Trophoblast cell (in vitro differentiated cells and primary cell): Measurements from ENCODE around the gene KIF26B.

Experiments used
- DNase-seq, 2 donors: peaks; one replicate each; pipeline ENCODE4 v3.0.0-alpha.2; 2016
- H2AFZ ChIP-seq: 2 replicates; pipeline ENCODE4 v1.6.1; 2013; ENCODE audit warnings: low read length, moderate library complexity, mild to moderate bottlenecking; ENCODE audit not compliant: insufficient read depth, poor library complexity
- H2AK5ac ChIP-seq: 2 replicates; pipeline ENCODE4 v1.6.1; 2013; ENCODE audit warnings: mild to moderate bottlenecking, low read length
- H2BK120ac ChIP-seq: 2 replicates; pipeline ENCODE4 v1.6.1; 2013; ENCODE audit warnings: low read length, mild to moderate bottlenecking, moderate library complexity; ENCODE audit not compliant: insufficient read depth, poor library complexity
- H2BK12ac ChIP-seq: 2 replicates; pipeline ENCODE4 v1.6.1; 2013; ENCODE audit warnings: mild to moderate bottlenecking, low read length, moderate library complexity
- H2BK5ac ChIP-seq: 2 replicates; pipeline ENCODE4 v1.6.1; 2013; ENCODE audit warnings: low read length, low read depth, moderate library complexity, mild to moderate bottlenecking; ENCODE audit not compliant: poor library complexity
- H3K14ac ChIP-seq: 2 replicates; pipeline ENCODE4 v1.6.1; 2013; ENCODE audit warnings: mild to moderate bottlenecking, low read length
- H3K18ac ChIP-seq: 2 replicates; pipeline ENCODE4 v1.6.1; 2013; ENCODE audit warnings: mild to moderate bottlenecking, low read length
- H3K23ac ChIP-seq: 2 replicates; pipeline ENCODE4 v1.6.1; 2013; ENCODE audit warnings: low read length
- H3K27ac ChIP-seq: 2 replicates; pipeline ENCODE4 v1.5.1; 2013; ENCODE audit warnings: low read depth, mild to moderate bottlenecking, inconsistent platforms, low read length, moderate library complexity
- H3K27me3 ChIP-seq: 2 replicates; pipeline ENCODE4 v1.6.1; 2013; ENCODE audit warnings: inconsistent platforms, mild to moderate bottlenecking, low read length, moderate library complexity; ENCODE audit not compliant: insufficient read depth
- H3K36me3 ChIP-seq, 2 experiments: 1 replicate in 1 of 2; 2 replicates in 1 of 2; pipeline ENCODE4 v1.6.1; 2013; ENCODE audit warnings: low read length in 2 of 2, mild to moderate bottlenecking in 2 of 2, moderate library complexity in 1 of 2; ENCODE audit not compliant: insufficient read depth in 2 of 2, control insufficient read depth in 1 of 2
- H3K4ac ChIP-seq: 2 replicates; pipeline ENCODE4 v1.6.1; 2013; ENCODE audit warnings: low read depth, mild to moderate bottlenecking, low read length, moderate library complexity
- H3K4me1 ChIP-seq, 2 experiments: 1 replicate in 1 of 2; 2 replicates in 1 of 2; pipeline ENCODE4 v1.6.1; 2013; ENCODE audit warnings: low read length in 2 of 2, mild to moderate bottlenecking in 2 of 2, moderate library complexity in 1 of 2; ENCODE audit not compliant: insufficient read depth in 2 of 2, control insufficient read depth in 1 of 2
- H3K4me2 ChIP-seq: 2 replicates; pipeline ENCODE4 v1.6.1; 2013; ENCODE audit warnings: inconsistent platforms, mild to moderate bottlenecking, low read length, moderate library complexity
- H3K4me3 ChIP-seq: 2 replicates; pipeline ENCODE4 v1.5.1; 2013; ENCODE audit warnings: mild to moderate bottlenecking, low read depth, low read length, inconsistent platforms
- H3K79me1 ChIP-seq: one replicate; pipeline ENCODE4 v1.6.1; 2013; ENCODE audit warnings: low read length
- H3K79me2 ChIP-seq: 2 replicates; pipeline ENCODE4 v1.6.1; 2013; ENCODE audit warnings: low read length, mild to moderate bottlenecking; ENCODE audit not compliant: control insufficient read depth, insufficient read depth, poor library complexity
- H3K9ac ChIP-seq: 2 replicates; pipeline ENCODE4 v1.6.1; 2013; ENCODE audit warnings: mild to moderate bottlenecking, low read length
- H3K9me3 ChIP-seq: 2 replicates; pipeline ENCODE4 v1.6.1; 2013; ENCODE audit warnings: low read depth, mild to moderate bottlenecking, control low read depth, inconsistent platforms, low read length; ENCODE audit not compliant: insufficient read depth
- H4K12ac ChIP-seq: 2 replicates; pipeline ENCODE4 v1.6.1; 2013; ENCODE audit warnings: low read depth, mild to moderate bottlenecking, low read length, moderate library complexity
- H4K8ac ChIP-seq: 2 replicates; pipeline ENCODE4 v1.6.1; 2013; ENCODE audit warnings: low read depth, mild to moderate bottlenecking, low read length, moderate library complexity
- H4K91ac ChIP-seq: one replicate; pipeline ENCODE4 v1.6.1; 2013; ENCODE audit warnings: low read depth, mild to moderate bottlenecking, low read length, moderate library complexity
- WGBS: extraction: QIAGEN DNeasy Blood & Tissue Kit; methylation state at CpG from one replicate; pipeline ENCODE4 v1.1.7; 2013; ENCODE audit warnings: missing lambda C conversion rate; ENCODE audit not compliant: insufficient read length, insufficient coverage; ENCODE audit errors: extremely low coverage; 5-methylcytosine and 5-hydroxymethylcytosine counted together

Gene KIF26B

DNA sequence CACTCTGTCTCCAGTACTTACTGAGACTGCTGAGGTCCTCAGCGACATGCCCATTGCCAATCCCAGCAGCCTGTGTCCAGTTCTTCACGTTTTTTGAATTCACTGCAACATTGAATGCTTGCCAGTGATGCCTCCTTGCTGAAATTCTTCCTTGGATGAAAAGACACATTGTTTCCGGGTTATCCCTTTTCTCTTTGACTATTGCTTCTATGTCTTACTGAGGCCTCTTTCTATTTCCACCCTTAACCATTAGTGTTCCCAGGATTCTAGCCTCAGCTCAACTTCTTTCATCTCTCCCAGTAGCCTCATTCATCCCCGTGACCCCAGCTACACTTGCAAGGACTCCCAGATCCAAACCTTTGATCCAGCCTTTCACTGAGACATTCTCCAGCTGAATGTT is 46.5 kb upstream of the KIF26B start:
- no CpG with 5 or more reads among the region's 4 CpGs for WGBS
- Histone ChIP-seq H3K4me1 (peaks cover 13 to 22% of the 10 kb centered on the region in 2 experiments), H3K27ac (peak overlapping the region; percentile 2), H3K4me2 (no peak overlapping the region), H3K23ac (no peak overlapping the region), H3K18ac (no peak overlapping the region), H4K8ac (peak overlapping the region; percentile 6), H3K4ac (no peak overlapping the region), H4K91ac (peak overlapping the region; percentile 59), H2AK5ac (no peak overlapping the region), H3K27me3 (no peaks in the 10 kb centered on the region), H3K79me2 (no peaks in the 10 kb centered on the region), H2BK120ac (no peak overlapping the region), H3K36me3 (no peaks in the 10 kb centered on the region), H2BK12ac (peak overlapping the region; percentile 7), H3K4me3 (no peak overlapping the region), H3K9ac (no peak overlapping the region), H4K12ac (no peak overlapping the region), H3K79me1 (peaks cover 7% of the 10 kb centered on the region), H3K14ac (peak overlapping the region; percentile 9), H3K9me3 (no peaks in the 10 kb centered on the region), H2BK5ac (no peak overlapping the region), H2AFZ (no peak overlapping the region)
- DNase-seq: peak in 1 of 2 donors; percentile 49

DNA sequence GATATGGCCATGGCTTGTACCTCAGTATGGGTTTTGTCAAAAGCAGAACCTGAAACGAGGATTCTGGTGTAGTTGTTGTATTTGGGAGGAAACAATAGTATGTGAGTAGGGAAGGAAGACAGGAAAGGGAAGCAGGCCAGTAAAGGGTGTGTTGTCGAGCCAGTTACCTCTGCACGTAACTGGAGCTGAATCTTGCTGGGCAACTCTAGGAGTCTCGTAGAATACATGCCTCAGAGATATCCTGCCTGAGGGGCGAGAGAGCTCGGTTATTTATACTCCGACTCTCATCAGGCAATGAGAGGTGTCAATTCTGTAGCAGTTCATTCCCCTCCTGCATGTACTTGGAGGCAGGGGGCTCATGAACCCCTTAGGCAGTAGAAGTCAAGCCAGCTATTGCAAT is 45.9 kb upstream of the KIF26B start:
- Histone ChIP-seq H3K79me1 (peaks cover 7% of the 10 kb centered on the region), H3K23ac (no peak overlapping the region), H3K9me3 (no peaks in the 10 kb centered on the region), H3K4ac (no peak overlapping the region), H3K27ac (peak overlapping the region; percentile 31), H3K36me3 (no peaks in the 10 kb centered on the region), H3K9ac (no peak overlapping the region), H2BK12ac (peak overlapping the region; percentile 13), H3K4me2 (no peak overlapping the region), H3K79me2 (no peaks in the 10 kb centered on the region), H3K4me1 (peaks cover 13 to 22% of the 10 kb centered on the region in 2 experiments), H3K18ac (peak overlapping the region; percentile 54), H2BK5ac (no peak overlapping the region), H4K91ac (no peak overlapping the region), H2AFZ (no peak overlapping the region), H4K8ac (no peak overlapping the region), H2AK5ac (no peak overlapping the region), H3K14ac (peak overlapping the region; percentile 13), H3K4me3 (no peak overlapping the region), H4K12ac (no peak overlapping the region), H2BK120ac (no peak overlapping the region), H3K27me3 (no peaks in the 10 kb centered on the region)
- DNase-seq: peak; percentile 69 to 84
- WGBS: no CpG with 5 or more reads among the region's 7 CpGs

DNA sequence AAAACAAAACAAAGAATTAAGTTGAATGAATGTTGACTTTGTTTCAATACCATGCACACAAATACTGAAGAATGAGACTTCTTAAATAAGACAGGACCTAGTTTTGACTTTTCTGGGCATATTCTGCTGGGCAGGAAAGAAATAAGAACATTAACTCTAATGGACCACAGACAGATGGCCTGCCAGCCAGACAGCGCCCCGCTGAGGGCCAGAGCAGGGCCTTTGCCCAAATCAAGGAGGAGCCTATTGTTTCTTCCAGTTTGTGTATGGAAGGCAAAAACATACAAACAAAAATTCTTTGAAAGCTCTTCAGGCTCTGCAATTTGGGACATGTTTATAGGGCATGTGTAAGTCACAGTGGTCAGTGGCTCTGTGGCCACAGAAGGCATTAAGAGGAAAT is 44.4 kb upstream of the KIF26B start:
- no peaks in the 10 kb centered on the region for H3K27me3 ChIP-seq
- no peak overlapping the region for H3K23ac ChIP-seq
- no peak overlapping the region for H4K12ac ChIP-seq
- peak overlapping the region; percentile 13 for H4K91ac ChIP-seq
- no peak overlapping the region for H3K27ac ChIP-seq
- H3K14ac ChIP-seq: no peak overlapping the region
- no peak overlapping the region for H2AK5ac ChIP-seq
- H2AFZ ChIP-seq: no peak overlapping the region
- H3K18ac ChIP-seq: no peak overlapping the region
- H3K4me2 ChIP-seq: no peak overlapping the region
- H3K79me1 ChIP-seq: peaks cover 7% of the 10 kb centered on the region
- no CpG with 5 or more reads among the region's 2 CpGs for WGBS
- H3K9me3 ChIP-seq: no peaks in the 10 kb centered on the region
- H4K8ac ChIP-seq: no peak overlapping the region
- H3K36me3 ChIP-seq: no peaks in the 10 kb centered on the region
- no peak overlapping the region for H2BK120ac ChIP-seq
- no peaks in the 10 kb centered on the region for H3K79me2 ChIP-seq
- no peak overlapping the region for H3K9ac ChIP-seq
- no peak overlapping the region for H3K4ac ChIP-seq
- H3K4me1 ChIP-seq: peaks cover 13 to 22% of the 10 kb centered on the region in 2 experiments
- H3K4me3 ChIP-seq: no peak overlapping the region
- DNase-seq: no peak
- no peak overlapping the region for H2BK5ac ChIP-seq
- H2BK12ac ChIP-seq: no peak overlapping the region

DNA sequence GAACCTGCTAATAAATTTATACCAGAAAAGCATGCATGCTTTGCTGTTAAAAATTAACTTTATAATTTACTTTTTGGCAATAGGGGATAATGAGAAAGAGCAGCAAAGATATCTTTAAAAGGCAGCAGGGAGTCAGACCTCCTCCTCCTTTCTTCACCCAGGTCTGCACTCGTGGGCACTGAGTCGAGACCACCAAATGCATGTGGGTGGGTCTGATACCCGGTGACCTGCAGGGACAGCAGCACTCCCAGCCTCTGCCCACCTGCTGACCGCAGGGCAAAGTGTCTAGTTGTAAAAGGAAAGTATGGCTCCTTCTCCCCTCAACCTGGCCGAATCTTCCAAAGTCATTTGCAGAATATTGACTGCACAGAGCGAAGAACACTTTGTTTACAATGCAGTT is 43.7 kb upstream of the KIF26B start:
- WGBS: no CpG with 5 or more reads among the region's 6 CpGs
- H3K23ac ChIP-seq: no peak overlapping the region
- no peaks in the 10 kb centered on the region for H3K27me3 ChIP-seq
- H4K12ac ChIP-seq: no peak overlapping the region
- H3K79me2 ChIP-seq: no peaks in the 10 kb centered on the region
- H2BK12ac ChIP-seq: no peak overlapping the region
- H3K9ac ChIP-seq: no peak overlapping the region
- no peak overlapping the region for H3K4ac ChIP-seq
- no peak overlapping the region for H4K8ac ChIP-seq
- H2BK5ac ChIP-seq: no peak overlapping the region
- peaks cover 13 to 22% of the 10 kb centered on the region in 2 experiments for H3K4me1 ChIP-seq
- H3K18ac ChIP-seq: no peak overlapping the region
- DNase-seq: no peak
- H2AFZ ChIP-seq: no peak overlapping the region
- H3K9me3 ChIP-seq: no peaks in the 10 kb centered on the region
- H3K4me3 ChIP-seq: no peak overlapping the region
- no peak overlapping the region for H2BK120ac ChIP-seq
- no peak overlapping the region for H3K27ac ChIP-seq
- no peak overlapping the region for H4K91ac ChIP-seq
- no peak overlapping the region for H2AK5ac ChIP-seq
- H3K14ac ChIP-seq: no peak overlapping the region
- no peak overlapping the region for H3K4me2 ChIP-seq
- H3K79me1 ChIP-seq: peaks cover 7% of the 10 kb centered on the region
- H3K36me3 ChIP-seq: no peaks in the 10 kb centered on the region
